Central memory CD4-positive, alpha-beta T cell (primary cell): Measurements from ENCODE around the gene TP53.
A peak's percentile ranks its signal among the peaks of the same experiment; 100 is the strongest.

Source experiments
- DNase-seq: peaks from one replicate; pipeline ENCODE4 v3.0.0; 2022
- total RNA-seq, 3 experiments: gene quantifications; one replicate each; lab custom pipeline; 2026; lab: John Stamatoyannopoulos, UW

The TP53 gene
- total RNA-seq: 50.9 to 88.8 (median 80.4) reads per million in 3 experiments

- DNase-seq: peak; percentile 89
Observed at GRCh38 chr17:7687072-7687907, at the start of gene TP53. TP53 (minus strand) TSS chr17:7687490; CDS start chr17:7676594, 10,896 bp downstream.

DNA sequence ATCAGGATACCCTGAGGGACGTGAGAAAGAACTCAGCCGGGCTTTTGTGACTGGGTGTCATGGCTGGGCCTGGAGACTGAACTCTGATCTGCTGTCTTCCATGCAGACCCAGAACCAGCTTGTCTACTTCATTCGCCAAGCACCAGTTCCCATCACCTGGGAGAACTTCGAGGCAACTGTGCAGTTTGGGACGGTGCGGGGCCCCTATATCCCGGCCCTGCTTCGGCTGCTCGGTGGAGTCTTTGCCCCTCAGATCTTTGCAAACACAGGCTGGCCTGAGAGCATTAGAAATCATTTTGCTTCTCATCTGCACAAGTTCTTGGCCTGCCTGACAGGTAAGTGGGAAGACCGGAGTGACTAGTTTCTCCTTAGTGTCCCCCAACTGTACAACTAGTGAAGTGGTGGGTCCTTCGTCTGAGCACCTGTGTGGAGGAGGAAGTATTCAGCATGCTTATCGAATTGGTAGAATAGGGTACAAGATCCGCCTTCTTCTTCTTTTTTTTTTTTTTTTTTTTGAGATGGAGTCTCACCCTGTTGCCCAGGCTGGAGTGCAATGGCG, 45.8 kb upstream of the TP53 start:
- DNase-seq: no peak

GRCh38 chr17:7729816-7730215, 42.5 kb upstream of the TP53 start:
- DNase-seq: no peak

- DNase-seq: no peak
Observed at GRCh38 chr17:7727886-7728285, 40.6 kb upstream of the TP53 start.

GRCh38 chr17:7721612-7722011, 34.3 kb upstream of the TP53 start:
- no peak for DNase-seq

GRCh38 chr17:7720125-7720524, 32.8 kb upstream of the TP53 start:
- no peak for DNase-seq

DNA sequence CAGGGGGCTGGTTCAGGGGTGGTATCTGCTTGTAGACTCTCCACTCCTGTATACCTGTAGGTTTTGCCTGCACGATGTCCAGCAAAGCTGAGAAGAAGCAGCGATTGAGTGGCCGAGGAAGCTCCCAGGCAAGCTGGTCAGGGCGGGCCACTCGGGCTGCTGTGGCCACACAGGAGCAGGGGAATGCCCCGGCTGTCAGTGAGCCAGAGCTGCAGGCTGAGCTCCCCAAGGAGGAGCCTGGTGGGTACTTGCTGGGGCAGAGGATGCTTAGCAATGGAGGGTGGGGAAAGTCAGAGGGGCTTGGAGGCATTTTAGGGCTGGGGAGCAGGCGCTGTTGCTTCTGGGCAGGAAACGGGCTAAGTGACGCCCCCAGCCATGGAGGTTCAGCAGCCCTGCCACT, 32.4 kb upstream of the TP53 start:
- DNase-seq: no peak

- DNase-seq: peak; percentile 29
Observed at GRCh38 chr17:7717756-7718350, 30.6 kb upstream of the TP53 start.

- no peak for DNase-seq
Observed at GRCh38 chr17:7716901-7717755, 29.8 kb upstream of the TP53 start, which contains the start of gene DNAH2. DNAH2 (plus strand) TSS chr17:7717744; CDS start chr17:7719735, 1,991 bp downstream.

DNA sequence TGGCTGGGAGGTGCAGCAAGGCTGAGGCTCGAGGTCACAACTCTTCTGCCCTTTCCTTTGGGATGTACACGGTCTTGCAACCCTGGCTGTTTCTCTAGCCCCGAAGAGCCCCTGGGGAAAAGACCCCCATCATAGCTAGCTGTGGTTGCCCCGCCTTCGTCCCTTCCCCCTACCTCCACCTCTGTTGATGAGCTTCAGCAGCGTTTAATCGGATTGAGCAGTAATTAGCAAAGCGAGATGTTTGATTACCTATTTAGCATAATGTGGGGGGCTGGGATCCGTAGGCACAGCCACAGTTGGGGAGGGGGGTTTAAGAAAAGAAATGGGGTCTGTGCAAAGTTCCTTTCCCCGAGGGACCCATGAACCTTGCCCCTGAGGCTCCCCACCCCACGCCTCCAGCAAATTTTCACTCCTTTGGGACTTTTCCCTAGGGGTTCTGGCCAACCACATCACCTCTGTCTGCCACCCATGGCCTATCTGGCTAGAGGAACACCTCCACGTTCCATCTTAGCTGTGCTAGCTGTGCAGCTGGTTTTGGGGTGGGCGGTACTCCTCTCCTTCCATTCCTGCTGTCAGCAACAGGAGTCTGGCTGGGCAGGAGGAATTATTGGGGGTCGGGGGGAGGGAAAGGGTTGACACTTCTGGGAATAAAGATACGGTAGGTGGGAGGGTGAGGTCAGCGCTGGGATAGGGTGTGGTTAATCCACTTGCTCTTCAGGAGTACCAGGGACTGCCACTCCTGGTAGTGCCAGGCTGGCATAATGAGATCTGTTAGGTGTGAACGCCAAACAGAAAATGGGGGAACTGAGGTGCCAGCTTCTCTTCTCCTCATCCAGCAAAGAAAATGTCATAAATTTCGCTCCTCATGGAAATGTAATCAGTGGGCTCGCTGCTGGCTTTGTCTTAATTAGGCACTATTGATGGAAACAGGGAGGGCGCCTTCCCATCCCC, 28.9 kb upstream of the TP53 start:
- DNase-seq: no peak

- DNase-seq: no peak
Observed at GRCh38 chr17:7714721-7715594, 27.7 kb upstream of the TP53 start.

DNA sequence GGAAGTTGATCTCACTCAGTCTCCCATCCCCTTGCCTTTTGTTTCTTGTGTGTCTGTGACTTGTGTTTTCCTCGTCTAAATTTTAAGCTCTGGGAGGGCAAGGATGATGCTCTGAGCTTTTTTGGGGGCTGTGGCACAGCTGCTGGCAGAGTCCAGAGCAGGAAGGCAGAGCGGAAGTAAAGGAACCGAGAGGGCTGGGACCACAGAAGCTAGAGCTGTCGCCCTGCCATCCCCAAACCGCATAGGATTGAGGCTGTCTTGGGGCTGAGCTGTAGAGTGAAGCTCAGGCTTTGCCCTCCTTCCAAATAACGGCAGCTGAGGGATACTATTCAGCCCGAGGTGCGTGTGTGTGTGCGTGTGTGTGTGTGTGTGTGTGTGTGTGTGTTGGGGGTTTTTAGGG, 26.5 kb upstream of the TP53 start:
- no peak for DNase-seq

DNA sequence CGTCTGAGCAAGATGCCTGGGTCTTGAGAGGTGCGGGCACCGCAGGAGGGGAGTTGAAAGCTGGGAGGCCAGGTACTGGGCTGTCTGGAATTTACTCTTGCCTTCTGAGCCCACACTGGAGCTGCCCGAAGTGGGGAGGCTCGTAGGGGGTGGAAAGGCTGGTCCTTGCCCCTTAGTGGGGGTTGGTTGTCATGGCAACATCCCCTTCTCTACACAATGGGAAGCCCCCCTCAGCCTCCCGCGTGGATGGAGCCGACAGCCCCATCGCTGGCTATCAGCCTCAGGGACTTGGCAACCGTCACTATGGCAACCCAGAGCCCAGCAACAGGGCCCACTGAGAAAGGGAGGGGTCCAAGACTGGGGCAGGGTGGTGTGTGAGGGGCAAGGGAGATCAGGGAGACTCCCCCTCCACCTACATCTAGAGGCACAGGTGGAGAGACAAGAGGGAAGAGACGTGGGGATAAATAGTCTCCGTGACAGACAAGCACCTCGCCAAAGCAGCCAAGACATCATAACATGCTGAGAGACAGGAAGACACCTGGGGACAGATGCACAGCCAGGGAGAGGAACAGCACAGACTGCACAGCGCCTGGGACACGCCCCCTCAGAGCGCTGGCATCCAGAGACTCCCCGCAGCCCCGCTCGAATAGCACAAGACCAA, 25.0 kb upstream of the TP53 start:
- DNase-seq: no peak

GRCh38 chr17:7711051-7711755, 23.9 kb upstream of the TP53 start:
- no peak for DNase-seq

GRCh38 chr17:7710301-7710700, 23.0 kb upstream of the TP53 start:
- DNase-seq: no peak

DNA sequence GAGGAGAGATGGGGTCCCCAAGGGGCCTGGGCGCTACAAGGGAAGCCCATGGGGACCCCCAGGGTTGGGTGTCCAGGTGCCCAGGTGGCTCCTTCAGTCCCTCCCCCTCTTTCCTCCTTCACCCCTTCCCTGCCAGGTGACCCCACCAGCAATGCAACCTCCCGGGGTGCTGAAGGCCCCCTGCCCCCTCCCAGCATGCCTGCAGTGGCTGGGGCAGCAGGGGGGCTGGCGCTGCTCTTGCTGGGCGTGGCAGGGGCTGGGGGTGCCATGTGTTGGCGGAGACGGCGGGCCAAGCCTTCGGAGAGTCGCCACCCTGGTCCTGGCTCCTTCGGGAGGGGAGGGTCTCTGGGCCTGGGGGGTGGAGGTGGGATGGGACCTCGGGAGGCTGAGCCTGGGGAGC, 21.7 kb upstream of the TP53 start:
- no peak for DNase-seq

DNA sequence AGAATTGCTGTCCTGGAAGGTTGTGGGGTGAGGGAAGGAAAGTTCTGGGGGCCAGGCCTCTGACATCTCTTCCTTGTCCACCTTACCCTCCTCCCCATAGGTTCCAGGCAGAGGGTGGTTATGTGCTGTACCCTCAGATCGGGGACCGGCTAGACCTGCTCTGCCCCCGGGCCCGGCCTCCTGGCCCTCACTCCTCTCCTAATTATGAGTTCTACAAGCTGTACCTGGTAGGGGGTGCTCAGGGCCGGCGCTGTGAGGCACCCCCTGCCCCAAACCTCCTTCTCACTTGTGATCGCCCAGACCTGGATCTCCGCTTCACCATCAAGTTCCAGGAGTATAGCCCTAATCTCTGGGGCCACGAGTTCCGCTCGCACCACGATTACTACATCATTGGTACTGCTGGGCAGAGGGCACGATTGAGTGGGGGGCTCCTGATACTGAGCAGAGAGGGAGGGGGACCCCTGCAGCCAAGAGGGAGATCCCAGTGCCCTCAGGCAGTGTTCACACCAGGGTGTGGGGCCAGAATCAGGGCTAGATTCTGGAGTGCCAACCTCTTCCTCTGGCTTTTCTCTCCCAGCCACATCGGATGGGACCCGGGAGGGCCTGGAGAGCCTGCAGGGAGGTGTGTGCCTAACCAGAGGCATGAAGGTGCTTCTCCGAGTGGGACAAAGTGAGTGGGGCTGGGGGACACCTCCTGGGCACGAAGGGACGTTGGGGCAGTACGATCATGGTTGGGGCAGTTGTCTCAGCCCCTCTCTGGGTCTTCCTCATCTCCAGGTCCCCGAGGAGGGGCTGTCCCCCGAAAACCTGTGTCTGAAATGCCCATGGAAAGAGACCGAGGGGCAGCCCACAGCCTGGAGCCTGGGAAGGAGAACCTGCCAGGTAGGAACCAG, 20.8 kb upstream of the TP53 start:
- no peak for DNase-seq

DNA sequence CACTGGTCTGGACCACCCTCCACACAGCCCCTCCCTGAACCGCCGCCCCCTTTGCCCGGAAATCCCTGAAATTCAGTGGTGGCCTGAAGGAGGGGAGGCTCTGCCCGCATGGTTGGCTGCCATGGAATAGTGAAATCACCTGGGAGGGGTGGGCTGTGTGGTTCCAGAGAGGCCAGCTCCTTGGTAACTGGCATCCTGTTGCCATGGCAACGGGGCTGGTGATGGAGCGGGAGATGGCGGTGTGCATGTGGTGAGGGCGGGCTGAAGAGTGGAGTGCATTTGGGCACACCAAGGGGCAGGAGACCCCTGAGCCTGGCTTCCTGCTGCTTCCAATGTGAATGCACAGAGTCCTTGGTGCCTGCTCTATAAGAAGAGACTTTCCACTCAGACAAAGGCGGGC, 20.2 kb upstream of the TP53 start:
- DNase-seq: no peak
